ENCODE results near the gene TEX9.
"Not testable (repeated sequence)": the region's sequence is repeated elsewhere in the genome, so short reads cannot be mapped to it uniquely, and the experiment has no call there.

The TEX9 gene

GRCh38 chr15:56367156-56367555 lies 1.9 kb downstream of the TEX9 start:
- DNase-seq = no peak

GRCh38 chr15:56369234-56369633 lies 4.0 kb downstream of the TEX9 start:
- no peak for DNase-seq

- DNase-seq = no peak
Measured at GRCh38 chr15:56371495-56372147, 6.4 kb downstream of the TEX9 start.

GRCh38 chr15:56374693-56375092 lies 9.5 kb downstream of the TEX9 start:
- DNase-seq = not testable (repeated sequence)

- not testable (repeated sequence) for DNase-seq
Measured at GRCh38 chr15:56377822-56378221, 12.6 kb downstream of the TEX9 start.

- DNase-seq = peak; percentile 13
Measured at GRCh38 chr15:56383010-56383409, 17.8 kb downstream of the TEX9 start.

- DNase-seq = no peak
Measured at GRCh38 chr15:56385908-56386307, 20.7 kb downstream of the TEX9 start.

- DNase-seq = no peak
Measured at GRCh38 chr15:56390739-56391267, 25.6 kb downstream of the TEX9 start.

GRCh38 chr15:56393277-56393676 lies 28.1 kb downstream of the TEX9 start:
- no peak for DNase-seq

GRCh38 chr15:56394909-56395308 lies 29.7 kb downstream of the TEX9 start:
- DNase-seq = no peak

- not testable (repeated sequence) for DNase-seq
Measured at GRCh38 chr15:56397325-56397724, 32.1 kb downstream of the TEX9 start.

GRCh38 chr15:56399209-56399608 lies 34.0 kb downstream of the TEX9 start:
- not testable (repeated sequence) for DNase-seq

- DNase-seq = no peak
Measured at GRCh38 chr15:56410721-56411120, 45.5 kb downstream of the TEX9 start.

- no peak for DNase-seq
Measured at GRCh38 chr15:56411122-56411749, 46.0 kb downstream of the TEX9 start.

- DNase-seq = not testable (repeated sequence)
Measured at GRCh38 chr15:56413114-56413733, 48.0 kb downstream of the TEX9 start.

GRCh38 chr15:56425276-56425675 lies 60.0 kb downstream of the TEX9 start:
- no peak for DNase-seq

- no peak for DNase-seq
Measured at GRCh38 chr15:56425976-56426375, 60.8 kb downstream of the TEX9 start.

GRCh38 chr15:56428821-56429458 lies 63.7 kb downstream of the TEX9 start:
- DNase-seq = peak; percentile 83

GRCh38 chr15:56432304-56432703 lies 67.1 kb downstream of the TEX9 start:
- no peak for DNase-seq

- DNase-seq = no peak
Measured at GRCh38 chr15:56440214-56440770, 75.1 kb downstream of the TEX9 start.

GRCh38 chr15:56442354-56442753 lies 77.1 kb downstream of the TEX9 start:
- DNase-seq = no peak

- DNase-seq = no peak
Measured at GRCh38 chr15:56445746-56446145, 80.5 kb downstream of the TEX9 start.

- DNase-seq = no peak
Measured at GRCh38 chr15:56454836-56455235, 89.6 kb downstream of the TEX9 start.
